ENCODE data around the gene HS6ST2. TPM values are rescaled to one million over a fixed set of nuclear protein-coding genes. Genes with fewer than 3 reads are reported as not detected.

The HS6ST2 gene
- total and polyA plus RNA-seq, 10 of the 15 experiments (the other 5 are each of a cell fraction or from before 2014, with no cell fraction given) = not detected

DNA sequence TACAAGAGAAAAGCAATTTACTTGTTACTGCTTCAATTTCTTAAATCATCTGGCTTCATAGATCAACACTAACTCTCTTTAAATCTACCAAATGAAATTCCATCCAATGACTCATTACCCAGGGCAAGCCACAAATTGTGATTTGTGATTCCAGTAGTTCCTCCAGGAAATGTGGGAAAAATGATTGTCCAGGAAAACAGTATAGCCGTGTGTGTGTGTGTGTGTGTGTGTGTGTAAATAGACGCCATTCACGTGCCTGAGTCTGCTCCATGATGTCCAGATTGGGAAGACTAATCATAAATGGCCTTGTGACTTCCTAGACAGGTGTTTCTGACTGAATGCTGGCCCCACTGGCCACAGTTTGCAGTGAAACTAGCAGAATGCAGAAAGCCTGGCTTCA lies 121.3 kb downstream of the HS6ST2 start:
- 0% methylated on average over 3 of the region's 3 CpGs for WGBS (ENCODE audit: insufficient coverage, insufficient replicate concordance, low lambda C conversion rate, missing lambda C conversion rate)
- TF ChIP-seq ZNF592 (IDR thresholded peaks at IDR 0.05) (no peak), NFYB (IDR thresholded peaks at IDR 0.05; ENCODE audit: insufficient read depth, low read depth, low read length) (no peak), PAX5 (IDR thresholded peaks at IDR 0.05; ENCODE audit: borderline replicate concordance, low read depth, low read length) (no peak), USF2 (IDR thresholded peaks at IDR 0.05; ENCODE audit: borderline replicate concordance, low read depth, low read length) (no peak), ATF3 (IDR thresholded peaks at IDR 0.05; ENCODE audit: borderline replicate concordance, extremely low read depth, low read depth, low read length) (no peak), LARP7 (IDR thresholded peaks at IDR 0.05) (no peak), EED (IDR thresholded peaks at IDR 0.05; ENCODE audit: low read depth) (no peak), IKZF2 (IDR thresholded peaks at IDR 0.05) (no peak), ZNF24 (IDR thresholded peaks at IDR 0.05) (no peak), PAX8 (IDR thresholded peaks at IDR 0.05) (no peak), RBBP5 (conservative IDR thresholded peaks at IDR 0.05) (no peak), CHD2 (IDR thresholded peaks at IDR 0.05; ENCODE audit: borderline replicate concordance, low read depth, low read length) (no peak), PRDM15 (CRISPR knock-in tag; IDR thresholded peaks at IDR 0.05) (no peak), ASH2L (IDR thresholded peaks at IDR 0.05; ENCODE audit: borderline replicate concordance, low read depth) (no peak), ATF7 (IDR thresholded peaks at IDR 0.05; ENCODE audit: low read depth) (no peak)

More for the DNA sequence above, 121.3 kb downstream of the HS6ST2 start:
- H4K20me1 ChIP-seq (ENCODE audit: control insufficient read depth, insufficient read depth) = no peaks in the 10 kb centered on the region
- H2AFZ ChIP-seq (ENCODE audit: control insufficient read depth, low read depth, low read length) = no peak overlapping the region
- ChIA-PET POLR2A (no interaction called here), CTCF (no interaction called here), SMC1A (ENCODE audit: uncharacterized antibody, unreplicated experiment) (no interaction called here), RAD21 (ENCODE audit: unreplicated experiment) (no interaction called here)
- no peak for ATAC-seq
- no peak for DNase-seq (ENCODE audit: low read depth, low spot score)
- FAIRE-seq = no peak
- in situ Hi-C loops (cut with MboI) (no loop called here), intact Hi-C loops (cut with micrococcal nuclease; ENCODE audit: unreplicated experiment) (no loop called here)
- no peaks in the 10 kb centered on the region for H3K4me1 ChIP-seq (ENCODE audit: control insufficient read depth, insufficient read depth, low read length)
- no peaks in the 10 kb centered on the region for H3K9me3 ChIP-seq (replicated peaks; ENCODE audit: control insufficient read depth, insufficient read depth, low read length)
- no peak overlapping the region for H3K27ac ChIP-seq (ENCODE audit: control insufficient read depth, insufficient read depth)
- H3K9ac ChIP-seq (ENCODE audit: control insufficient read depth, insufficient read depth, low read length) = no peak overlapping the region
- BruUV-seq (replicated peaks) = no TSS peak
- no peak overlapping the region for H3K4me3 ChIP-seq
- H3K79me2 ChIP-seq (ENCODE audit: control insufficient read depth, insufficient read depth, low read length) = no peaks in the 10 kb centered on the region
- no peaks in the 10 kb centered on the region; a peak in 2 of 4 replicates for H3K27me3 ChIP-seq (replicated peaks in 1 of 2; ENCODE audit: control insufficient read depth in 2 of 2, insufficient read depth in 2 of 2, low read length in 1 of 2)
- no peak overlapping the region for H3K4me2 ChIP-seq (ENCODE audit: control insufficient read depth, insufficient read depth)
- H3K36me3 ChIP-seq (ENCODE audit: control insufficient read depth in 2 of 2, insufficient read depth in 2 of 2, low read length in 1 of 2) = no peaks in the 10 kb centered on the region

Measured in GM12878 (cell line).